K562 (cell line): ENCODE data around the gene RMC1.

Experiments used
- CBX2 ChIP-seq: fragments of 200-600 bp; sonication (generic); IDR thresholded peaks from one replicate; pipeline ENCODE4 v1.6.1; 2012; ENCODE audit warnings: mild to moderate bottlenecking, low read length, inconsistent platforms; ENCODE audit not compliant: insufficient read depth, poor library complexity, severe bottlenecking
- CTCF ChIP-seq, 3 experiments: IDR thresholded peaks in 2 of 3; conservative IDR thresholded peaks in 1 of 3; 2 replicates each; pipeline ENCODE4 v1.5.1; 2011 to 2012; ENCODE audit warnings: low read length in 3 of 3, mild to moderate bottlenecking in 3 of 3, control low read depth in 2 of 3, improper control_type of control experiment in 1 of 3, inconsistent platforms in 1 of 3, low read depth in 1 of 3, mixed read lengths in 1 of 3, moderate library complexity in 1 of 3; ENCODE audit not compliant: insufficient read depth in 2 of 3
- JUNB ChIP-seq: fragments of 450-650 bp; formaldehyde crosslinking; conservative IDR thresholded peaks from 2 replicates; pipeline ENCODE4 v1.4.0; 2020; ENCODE audit warnings: mild to moderate bottlenecking
- MYC ChIP-seq, 2 experiments: fragments of 250-450 bp in 1 of 2; sonication (Bioruptor Pico) in 1 of 2; IDR thresholded peaks; 2 replicates each; pipeline versions ENCODE4 v1.5.1 to v1.6.1; 2012 to 2021; ENCODE audit warnings: low read depth in 2 of 2, borderline replicate concordance in 1 of 2, improper control_type of control experiment in 1 of 2, low read length in 1 of 2, mild to moderate bottlenecking in 1 of 2, moderate library complexity in 1 of 2
- NFYB ChIP-seq: IDR thresholded peaks from 2 replicates; pipeline ENCODE4 v1.6.1; 2011; ENCODE audit warnings: mild to moderate bottlenecking, moderate library complexity; ENCODE audit not compliant: insufficient read length; ENCODE audit errors: extremely low read depth
- RAD21 ChIP-seq, 2 experiments: fragments of 250-450 bp in 1 of 2; fragments of 450-650 bp in 1 of 2; sonication (Bioruptor Pico) in 1 of 2; formaldehyde crosslinking in 1 of 2; IDR thresholded peaks in 1 of 2; conservative IDR thresholded peaks in 1 of 2; 2 replicates each; pipeline versions ENCODE4 v1.4.0 to v1.8.0; 2020 to 2022; ENCODE audit warnings: mild to moderate bottlenecking in 2 of 2, moderate library complexity in 1 of 2
- VEZF1 ChIP-seq: fragments of 200-800 bp; sonication (Bioruptor generic); IDR thresholded peaks from 2 replicates; pipeline ENCODE4 v1.6.1; 2017; ENCODE audit warnings: missing genetic modification characterization, missing compliant biosample characterization

GRCh38 chr18:23539911-23540525 lies 36.7 kb downstream of the RMC1 start:
- TF ChIP-seq MYC (IDR thresholded peaks at IDR 0.05; ENCODE audit: low read depth, low read length): no peak
- no peak for TF ChIP-seq MYC (CRISPR knock-in tag; IDR thresholded peaks at IDR 0.05; ENCODE audit: borderline replicate concordance, low read depth)
- TF ChIP-seq RAD21 (CRISPR knock-in tag; conservative IDR thresholded peaks at IDR 0.05 in 1 of 2, IDR thresholded peaks at IDR 0.05 in 1 of 2): no peak
- no peak for TF ChIP-seq CTCF (IDR thresholded peaks at IDR 0.05 in 2 of 3, conservative IDR thresholded peaks at IDR 0.05 in 1 of 3; ENCODE audit: insufficient read depth in 2 of 3, low read depth in 1 of 3, low read length in 3 of 3)
- TF ChIP-seq JUNB (CRISPR knock-in tag): no peak
- TF ChIP-seq VEZF1 (CRISPR knock-in tag): no peak
- TF ChIP-seq NFYB: no peak
- TF ChIP-seq CBX2: no peak
